ENCODE data around the gene KLF2. TPM values are rescaled to one million over a fixed set of nuclear protein-coding genes. Genes with fewer than 3 reads are reported as not detected.
A peak's percentile ranks its signal among the peaks of the same experiment; 100 is the strongest.

Gene KLF2
- total and polyA plus RNA-seq, 10 of the 15 experiments (the other 5 are each of a cell fraction or from before 2014, with no cell fraction given), result 0.16 to 13.7 (median 1.0) TPM

DNA sequence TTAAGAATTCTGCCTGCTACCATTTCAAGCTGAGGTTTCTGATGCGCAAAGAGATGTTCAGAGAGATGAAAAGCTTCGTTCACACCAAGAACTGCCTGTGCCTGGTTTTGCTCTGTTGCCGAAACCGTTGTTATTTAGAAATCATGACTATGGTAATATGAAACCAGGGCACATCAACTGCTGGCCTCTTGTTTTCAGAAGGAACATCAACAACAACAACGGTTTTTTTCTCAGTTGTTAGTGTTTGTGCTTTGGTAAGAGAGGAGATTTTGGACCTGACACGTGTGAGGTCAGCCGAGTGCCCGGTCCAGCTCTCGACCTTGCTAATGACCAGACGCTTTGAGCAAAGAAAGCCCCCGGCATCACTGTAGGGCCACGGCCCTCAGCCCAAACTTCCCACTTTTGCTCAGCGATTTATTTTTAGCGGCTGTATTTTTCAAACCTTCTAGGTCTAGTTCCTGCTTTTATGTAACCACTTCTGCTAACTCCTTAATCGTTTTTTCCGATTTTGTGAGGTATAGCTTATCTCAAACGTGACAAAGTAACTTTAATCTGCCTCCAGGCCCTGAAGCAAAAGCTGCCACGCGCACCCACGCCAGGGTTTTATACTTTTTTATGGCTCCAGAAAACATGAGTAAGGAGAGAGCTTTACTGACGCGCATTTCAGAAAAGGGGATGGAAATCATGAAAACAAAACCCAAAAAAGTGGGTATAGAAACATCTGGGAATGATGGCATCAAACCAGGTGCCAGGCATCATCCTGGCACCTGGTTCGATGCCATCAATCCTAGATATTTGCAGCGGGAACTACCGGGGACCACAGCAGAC lies 42.0 kb downstream of the KLF2 start (continued):
- TF ChIP-seq PAX5 (IDR thresholded peaks at IDR 0.05; ENCODE audit: borderline replicate concordance, low read depth, low read length) (peak; percentile 63), NFIC (IDR thresholded peaks at IDR 0.05; ENCODE audit: low read depth, low read length) (peak; percentile 87), RFX5 (IDR thresholded peaks at IDR 0.05; ENCODE audit: low read depth, low read length) (no peak), TBL1XR1 (IDR thresholded peaks at IDR 0.05; ENCODE audit: low read depth, low read length) (peak; percentile 91), SMC3 (IDR thresholded peaks at IDR 0.05; ENCODE audit: borderline replicate concordance, low read length) (no peak), ZNF274 (IDR thresholded peaks at IDR 0.05; ENCODE audit: insufficient read depth, insufficient read length) (no peak), MEF2B (IDR thresholded peaks at IDR 0.05; ENCODE audit: partially characterized antibody, poor library complexity, severe bottlenecking) (peak; percentile 78), CEBPB (IDR thresholded peaks at IDR 0.05; ENCODE audit: borderline replicate concordance in 1 of 2, low read depth in 2 of 2, low read length in 2 of 2) (0 out of 4 replicates have a peak, but pooled peaks of 1 of the 2 experiments have one; percentile 31), SP1 (IDR thresholded peaks at IDR 0.05; ENCODE audit: low read depth, low read length) (no peak), NFXL1 (IDR thresholded peaks at IDR 0.05; ENCODE audit: borderline replicate concordance) (no peak), KAT2A (conservative IDR thresholded peaks at IDR 0.05; ENCODE audit: control insufficient read depth, low read depth, low read length) (no peak), ZBED1 (IDR thresholded peaks at IDR 0.05; ENCODE audit: borderline replicate concordance) (no peak; the same call in 1 of the 2 replicates), EZH2 (IDR thresholded peaks at IDR 0.05; ENCODE audit: borderline replicate concordance, control insufficient read depth, low read depth, low read length) (no peak), MTA3 (IDR thresholded peaks at IDR 0.05; ENCODE audit: borderline replicate concordance, low read length) (peak; percentile 85; the same call in 1 of the 2 replicates), MXI1 (IDR thresholded peaks at IDR 0.05; ENCODE audit: low read depth, low read length) (peak; percentile 82), RUNX3 (IDR thresholded peaks at IDR 0.05; ENCODE audit: low read length) (peak; percentile 83), ZZZ3 (IDR thresholded peaks at IDR 0.05; ENCODE audit: control insufficient read depth, insufficient read length, low read depth) (no peak), SRF (IDR thresholded peaks at IDR 0.05; ENCODE audit: low read depth in 2 of 2, low read length in 2 of 2) (no peak)
- TF ChIP-seq, protein P1, sequence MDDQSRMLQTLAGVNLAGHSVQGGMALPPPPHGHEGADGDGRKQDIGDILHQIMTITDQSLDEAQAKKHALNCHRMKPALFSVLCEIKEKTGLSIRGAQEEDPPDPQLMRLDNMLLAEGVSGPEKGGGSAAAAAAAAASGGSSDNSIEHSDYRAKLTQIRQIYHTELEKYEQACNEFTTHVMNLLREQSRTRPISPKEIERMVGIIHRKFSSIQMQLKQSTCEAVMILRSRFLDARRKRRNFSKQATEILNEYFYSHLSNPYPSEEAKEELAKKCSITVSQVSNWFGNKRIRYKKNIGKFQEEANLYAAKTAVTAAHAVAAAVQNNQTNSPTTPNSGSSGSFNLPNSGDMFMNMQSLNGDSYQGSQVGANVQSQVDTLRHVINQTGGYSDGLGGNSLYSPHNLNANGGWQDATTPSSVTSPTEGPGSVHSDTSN (IDR thresholded peaks at IDR 0.05; ENCODE audit: insufficient replicate concordance, low read depth, low read length), result no peak
- TF ChIP-seq, protein P2, sequence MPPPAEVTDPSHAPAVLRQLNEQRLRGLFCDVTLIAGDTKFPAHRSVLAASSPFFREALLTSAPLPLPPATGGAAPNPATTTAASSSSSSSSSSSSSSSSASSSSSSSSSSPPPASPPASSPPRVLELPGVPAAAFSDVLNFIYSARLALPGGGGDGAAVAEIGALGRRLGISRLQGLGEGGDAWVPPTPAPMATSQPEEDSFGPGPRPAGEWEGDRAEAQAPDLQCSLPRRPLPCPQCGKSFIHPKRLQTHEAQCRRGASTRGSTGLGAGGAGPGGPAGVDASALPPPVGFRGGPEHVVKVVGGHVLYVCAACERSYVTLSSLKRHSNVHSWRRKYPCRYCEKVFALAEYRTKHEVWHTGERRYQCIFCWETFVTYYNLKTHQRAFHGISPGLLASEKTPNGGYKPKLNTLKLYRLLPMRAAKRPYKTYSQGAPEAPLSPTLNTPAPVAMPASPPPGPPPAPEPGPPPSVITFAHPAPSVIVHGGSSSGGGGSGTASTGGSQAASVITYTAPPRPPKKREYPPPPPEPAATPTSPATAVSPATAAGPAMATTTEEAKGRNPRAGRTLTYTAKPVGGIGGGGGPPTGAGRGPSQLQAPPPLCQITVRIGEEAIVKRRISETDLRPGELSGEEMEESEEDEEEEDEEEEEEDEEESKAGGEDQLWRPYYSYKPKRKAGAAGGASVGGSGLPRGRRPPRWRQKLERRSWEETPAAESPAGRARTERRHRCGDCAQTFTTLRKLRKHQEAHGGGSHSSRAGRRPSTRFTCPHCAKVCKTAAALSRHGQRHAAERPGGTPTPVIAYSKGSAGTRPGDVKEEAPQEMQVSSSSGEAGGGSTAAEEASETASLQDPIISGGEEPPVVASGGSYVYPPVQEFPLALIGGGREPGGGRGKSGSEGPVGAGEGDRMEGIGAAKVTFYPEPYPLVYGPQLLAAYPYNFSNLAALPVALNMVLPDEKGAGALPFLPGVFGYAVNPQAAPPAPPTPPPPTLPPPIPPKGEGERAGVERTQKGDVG (CRISPR knock-in tag; IDR thresholded peaks at IDR 0.05), result no peak
- TF ChIP-seq, protein P3, sequence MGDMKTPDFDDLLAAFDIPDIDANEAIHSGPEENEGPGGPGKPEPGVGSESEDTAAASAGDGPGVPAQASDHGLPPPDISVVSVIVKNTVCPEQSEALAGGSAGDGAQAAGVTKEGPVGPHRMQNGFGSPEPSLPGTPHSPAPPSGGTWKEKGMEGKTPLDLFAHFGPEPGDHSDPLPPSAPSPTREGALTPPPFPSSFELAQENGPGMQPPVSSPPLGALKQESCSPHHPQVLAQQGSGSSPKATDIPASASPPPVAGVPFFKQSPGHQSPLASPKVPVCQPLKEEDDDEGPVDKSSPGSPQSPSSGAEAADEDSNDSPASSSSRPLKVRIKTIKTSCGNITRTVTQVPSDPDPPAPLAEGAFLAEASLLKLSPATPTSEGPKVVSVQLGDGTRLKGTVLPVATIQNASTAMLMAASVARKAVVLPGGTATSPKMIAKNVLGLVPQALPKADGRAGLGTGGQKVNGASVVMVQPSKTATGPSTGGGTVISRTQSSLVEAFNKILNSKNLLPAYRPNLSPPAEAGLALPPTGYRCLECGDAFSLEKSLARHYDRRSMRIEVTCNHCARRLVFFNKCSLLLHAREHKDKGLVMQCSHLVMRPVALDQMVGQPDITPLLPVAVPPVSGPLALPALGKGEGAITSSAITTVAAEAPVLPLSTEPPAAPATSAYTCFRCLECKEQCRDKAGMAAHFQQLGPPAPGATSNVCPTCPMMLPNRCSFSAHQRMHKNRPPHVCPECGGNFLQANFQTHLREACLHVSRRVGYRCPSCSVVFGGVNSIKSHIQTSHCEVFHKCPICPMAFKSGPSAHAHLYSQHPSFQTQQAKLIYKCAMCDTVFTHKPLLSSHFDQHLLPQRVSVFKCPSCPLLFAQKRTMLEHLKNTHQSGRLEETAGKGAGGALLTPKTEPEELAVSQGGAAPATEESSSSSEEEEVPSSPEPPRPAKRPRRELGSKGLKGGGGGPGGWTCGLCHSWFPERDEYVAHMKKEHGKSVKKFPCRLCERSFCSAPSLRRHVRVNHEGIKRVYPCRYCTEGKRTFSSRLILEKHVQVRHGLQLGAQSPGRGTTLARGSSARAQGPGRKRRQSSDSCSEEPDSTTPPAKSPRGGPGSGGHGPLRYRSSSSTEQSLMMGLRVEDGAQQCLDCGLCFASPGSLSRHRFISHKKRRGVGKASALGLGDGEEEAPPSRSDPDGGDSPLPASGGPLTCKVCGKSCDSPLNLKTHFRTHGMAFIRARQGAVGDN (IDR thresholded peaks at IDR 0.05), result peak; percentile 62
